ENCODE measurements around the gene RASA4B.
"Not testable (repeated sequence)": the region's sequence is repeated elsewhere in the genome, so short reads cannot be mapped to it uniquely, and the experiment has no call there.

- not testable (repeated sequence) for TF ChIP-seq EZH2 (IDR thresholded peaks at IDR 0.05; ENCODE audit: insufficient read depth, poor library complexity, severe bottlenecking); EZH2phosphoT487 (IDR thresholded peaks at IDR 0.05; ENCODE audit: insufficient read depth, low read depth)
Measured at GRCh38 chr7:102484317-102484716, 33.3 kb downstream of the RASA4B start.
